SH-SY5Y (cell line): ENCODE data around the gene TECR.

Source experiments
- GATA2 ChIP-seq: IDR thresholded peaks from 2 replicates; pipeline ENCODE4 v1.6.1; 2011; ENCODE audit warnings: mild to moderate bottlenecking, low read depth, low read length
- GATA3 ChIP-seq: IDR thresholded peaks from 2 replicates; pipeline ENCODE4 v1.6.1; 2011; ENCODE audit warnings: low read depth, mild to moderate bottlenecking, low read length, moderate library complexity

DNA sequence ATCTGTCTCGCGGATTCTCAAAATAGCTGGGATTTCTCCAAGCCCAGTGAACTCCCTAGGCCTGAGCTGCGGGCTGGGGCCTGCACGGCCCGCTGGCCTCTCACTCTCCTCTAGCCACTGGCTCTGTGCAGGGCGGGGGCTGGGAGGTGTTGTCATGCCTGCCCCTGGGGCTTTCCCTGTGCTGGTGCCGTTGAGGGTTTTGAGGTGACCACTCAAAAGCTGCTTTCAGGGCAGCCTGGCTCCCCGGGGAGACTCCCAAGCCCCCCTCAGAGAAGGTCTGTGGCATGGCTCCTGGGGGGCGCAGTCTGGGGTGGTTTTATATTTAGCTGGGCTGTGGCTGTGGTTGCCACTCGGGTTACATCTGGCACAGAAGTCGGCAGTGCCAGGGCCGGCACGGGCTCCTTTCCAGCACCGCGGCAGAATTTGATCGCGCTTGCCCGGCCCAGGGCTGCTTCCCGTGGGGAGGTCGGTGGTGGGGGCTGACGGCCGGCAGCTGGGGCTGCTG, 32.5 kb downstream of the TECR start:
- no peak for TF ChIP-seq GATA2
- no peak for TF ChIP-seq GATA3
